Lower leg skin (tissue), 4 donors: Measurements from ENCODE around the gene TMC7. TPM values are rescaled to one million over a fixed set of nuclear protein-coding genes. Genes with fewer than 3 reads are reported as not detected.
A peak's percentile ranks its signal among the peaks of the same experiment; 100 is the strongest.

Experiments
- DNase-seq, 2 donors: peaks; one replicate each; pipeline ENCODE4 v3.0.0-alpha.2; 2019; ENCODE audit warnings: low spot score in 2 of 2
- H3K4me3 ChIP-seq: fragments of 200-600 bp; sonication (generic); 2 replicates; pipeline ENCODE4 v1.5.1; 2017; ENCODE audit warnings: mild to moderate bottlenecking, low read depth; ENCODE audit not compliant: poor library complexity, severe bottlenecking
- CTCF ChIP-seq, 3 donors: fragments of 450-650 bp; IDR thresholded peaks; one replicate each; pipeline ENCODE4 v1.5.1; 2016; ENCODE audit warnings: antibody characterized with exemption in 3 of 3, mild to moderate bottlenecking in 3 of 3, moderate library complexity in 2 of 3
- POLR2A ChIP-seq, 2 donors: fragments of 450-650 bp; IDR thresholded peaks; one replicate each; pipeline ENCODE4 v1.6.1; 2016 to 2017; ENCODE audit warnings: antibody characterized with exemption in 2 of 2, mild to moderate bottlenecking in 1 of 2, moderate library complexity in 1 of 2
- WGBS, 2 donors: methylation state at CpG; one replicate each; pipeline ENCODE4 v1.1.5; 2018; 5-methylcytosine and 5-hydroxymethylcytosine counted together
- intact Hi-C: fragments of 100-400 bp; cut with DNase I; formaldehyde crosslinking; loops from one replicate; pipeline ENCODE4 v1.15.0; 2023; ENCODE audit warnings: low total_unique reads
- total RNA-seq, 4 donors: library from RNA; depleted of rRNA; stranded (reverse); fragments of >200 nt; gene quantifications; one replicate each; pipeline ENCODE4 v1.1.0, GENCODE V29; 2016

TMC7 gene
- total RNA-seq, 4 donors from 2014 or later: 0.38 to 1.6 (median 0.73) TPM

GRCh38 chr16:18966791-18967190 lies 16.9 kb upstream of the TMC7 start:
- WGBS, 2 donors: 96 to 97% methylated on average over 5 of the region's 5 CpGs
- intact Hi-C loops: loop anchor here (5.0 kb wide), 1 partner anchor 164 kb away; the partner anchor contains the start of gene ARL6IP1
- no peak for DNase-seq
- H3K4me3 ChIP-seq: no peak overlapping the region
- TF ChIP-seq POLR2A (IDR thresholded peaks at IDR 0.05): no peak
- no peak for TF ChIP-seq CTCF (IDR thresholded peaks at IDR 0.05)

GRCh38 chr16:18969050-18969854 lies 14.5 kb upstream of the TMC7 start:
- intact Hi-C loops: loop anchor here (5.0 kb wide), 1 partner anchor 167 kb away; the partner anchor contains the start of gene ARL6IP1
- WGBS, 2 donors: 22 to 23% methylated on average over 18 of the region's 18 CpGs
- DNase-seq: peak; percentile 86 to 97
- TF ChIP-seq POLR2A (IDR thresholded peaks at IDR 0.05) (no peak), CTCF (IDR thresholded peaks at IDR 0.05) (peak in 1 of 3 donors; percentile 44)
- no peak overlapping the region for H3K4me3 ChIP-seq

GRCh38 chr16:18969855-18970240 lies 13.9 kb upstream of the TMC7 start:
- no peak for TF ChIP-seq CTCF (IDR thresholded peaks at IDR 0.05)
- no peak for TF ChIP-seq POLR2A (IDR thresholded peaks at IDR 0.05)
- H3K4me3 ChIP-seq: no peak overlapping the region
- no peak for DNase-seq
- WGBS, 2 donors: 74 to 75% methylated on average over 4 of the region's 4 CpGs
- intact Hi-C loops: loop anchor here (5.0 kb wide), 1 partner anchor 168 kb away; the partner anchor contains the start of gene ARL6IP1

GRCh38 chr16:18975109-18975508 lies 8.6 kb upstream of the TMC7 start:
- no peak for DNase-seq
- intact Hi-C loops: no loop called here
- H3K4me3 ChIP-seq: no peak overlapping the region
- WGBS, 2 donors: 63 to 72% methylated on average over 3 of the region's 3 CpGs
- TF ChIP-seq POLR2A (IDR thresholded peaks at IDR 0.05): no peak
- no peak for TF ChIP-seq CTCF (IDR thresholded peaks at IDR 0.05)

GRCh38 chr16:18979936-18980335 lies 3.8 kb upstream of the TMC7 start:
- intact Hi-C loops: loop anchor here (5.0 kb wide), 1 partner anchor 92 kb away; no protein-coding TSS in a partner anchor
- no peak overlapping the region for H3K4me3 ChIP-seq
- WGBS, 2 donors: 31 to 51% methylated on average over 2 of the region's 2 CpGs
- DNase-seq: no peak
- TF ChIP-seq POLR2A (IDR thresholded peaks at IDR 0.05) (no peak), CTCF (IDR thresholded peaks at IDR 0.05) (no peak)
